IMR-90 (cell line): ENCODE measurements around the gene AHNAK2. TPM values are rescaled to one million over a fixed set of nuclear protein-coding genes. Genes with fewer than 3 reads are reported as not detected.

Source experiments
- ATAC-seq: fragments of 200-7000 bp; cut with Tn5 transposase; 2 replicates; pipeline ENCODE4 v1.9.1; 2020; ENCODE audit warnings: low read depth, mild to moderate bottlenecking, moderate library complexity
- BruUV-seq: library from RNA; stranded (reverse); fragments of 400-500 nt; replicated peaks from 2 replicates; lab custom pipeline; 2021; lab: Mats Ljungman, UMichigan
- CTCF ChIA-PET: fragments of 300-600 bp; formaldehyde crosslinking; extraction: SDS; loops from one replicate; lab custom pipeline; 2021; ENCODE audit warnings: antibody characterized with exemption; lab: Yijun Ruan, JAX
- POLR2A ChIA-PET: fragments of 300-600 bp; sonication (Branson Sonifier 250); formaldehyde crosslinking; loops from one replicate; lab custom pipeline; 2022; ENCODE audit warnings: antibody characterized with exemption; ENCODE audit not compliant: unreplicated experiment; lab: Charles Lee
- DNase-seq: peaks from one replicate; pipeline ENCODE4 v3.0.0; 2013
- H2AFZ ChIP-seq: replicated peaks from 2 replicates; pipeline ENCODE3; 2013; ENCODE audit warnings: low read length, mild to moderate bottlenecking; ENCODE audit not compliant: poor library complexity
- H2AK5ac ChIP-seq: 2 replicates; pipeline ENCODE4 v1.6.1; 2013; ENCODE audit warnings: low read depth, low read length, inconsistent platforms
- H2AK9ac ChIP-seq: replicated peaks from 2 replicates; pipeline ENCODE3; 2013; ENCODE audit warnings: mild to moderate bottlenecking, low read depth, low read length, moderate library complexity; ENCODE audit not compliant: poor library complexity
- H2BK120ac ChIP-seq: 2 replicates; pipeline ENCODE4 v1.6.1; 2013; ENCODE audit warnings: low read depth, low read length, inconsistent platforms
- H2BK15ac ChIP-seq: 3 replicates; pipeline ENCODE4 v1.6.1; 2013; ENCODE audit warnings: low read depth, low read length, inconsistent platforms
- H2BK20ac ChIP-seq: 2 replicates; pipeline ENCODE4 v1.6.1; 2013; ENCODE audit warnings: low read depth, mild to moderate bottlenecking, inconsistent platforms, low read length, moderate library complexity
- H2BK5ac ChIP-seq: 2 replicates; pipeline ENCODE4 v1.6.1; 2013; ENCODE audit warnings: mild to moderate bottlenecking, low read depth, low read length, inconsistent platforms; ENCODE audit not compliant: poor library complexity, severe bottlenecking
- H3K14ac ChIP-seq: replicated peaks from 2 replicates; pipeline ENCODE4 v1.6.1; 2013; ENCODE audit warnings: low read depth, low read length, inconsistent platforms
- H3K18ac ChIP-seq: 2 replicates; pipeline ENCODE4 v1.6.1; 2013; ENCODE audit warnings: low read depth, low read length, control low read depth
- H3K23ac ChIP-seq: 2 replicates; pipeline ENCODE4 v1.6.1; 2013; ENCODE audit warnings: low read depth, low read length, inconsistent platforms
- H3K27ac ChIP-seq: 2 replicates; pipeline ENCODE4 v1.5.1; 2013; ENCODE audit warnings: mild to moderate bottlenecking, control low read depth, low read length; ENCODE audit not compliant: insufficient read depth
- H3K27me3 ChIP-seq: 2 replicates; pipeline ENCODE4 v1.6.1; 2013; ENCODE audit warnings: low read length; ENCODE audit not compliant: control insufficient read depth, insufficient read depth
- H3K36me3 ChIP-seq: 2 replicates; pipeline ENCODE4 v1.6.1; 2013; ENCODE audit warnings: low read length, mixed read lengths; ENCODE audit not compliant: control insufficient read depth, insufficient read depth
- H3K4ac ChIP-seq: 2 replicates; pipeline ENCODE4 v1.6.1; 2013; ENCODE audit warnings: low read depth, low read length, inconsistent platforms
- H3K4me1 ChIP-seq: 2 replicates; pipeline ENCODE4 v1.6.1; 2013; ENCODE audit warnings: low read length, mixed read lengths; ENCODE audit not compliant: control insufficient read depth, insufficient read depth
- H3K4me2 ChIP-seq: 2 replicates; pipeline ENCODE4 v1.6.1; 2013; ENCODE audit warnings: low read depth, mild to moderate bottlenecking, control low read depth, low read length, moderate library complexity
- H3K4me3 ChIP-seq: 2 replicates; pipeline ENCODE4 v1.5.1; 2013; ENCODE audit warnings: low read depth, mild to moderate bottlenecking, control low read depth, low read length, moderate library complexity; ENCODE audit not compliant: insufficient read depth
- H3K56ac ChIP-seq: 2 replicates; pipeline ENCODE4 v1.6.1; 2013; ENCODE audit warnings: low read length, inconsistent platforms; ENCODE audit not compliant: insufficient read depth; ENCODE audit errors: extremely low read depth
- H3K79me1 ChIP-seq, 2 experiments: 2 replicates each; pipeline ENCODE4 v1.6.1; 2013; ENCODE audit warnings: low read length in 2 of 2, inconsistent platforms in 1 of 2, low read depth in 1 of 2
- H3K9ac ChIP-seq: 2 replicates; pipeline ENCODE4 v1.6.1; 2013; ENCODE audit warnings: low read depth, low read length, control low read depth
- H3K9me1 ChIP-seq: 2 replicates; pipeline ENCODE4 v1.6.1; 2013; ENCODE audit warnings: low read length, inconsistent platforms; ENCODE audit not compliant: insufficient read depth
- H3K9me3 ChIP-seq: 2 replicates; pipeline ENCODE4 v1.6.1; 2013; ENCODE audit warnings: low read length; ENCODE audit not compliant: control insufficient read depth, insufficient read depth
- H4K20me1 ChIP-seq: 2 replicates; pipeline ENCODE4 v1.6.1; 2013; ENCODE audit warnings: low read length, inconsistent platforms; ENCODE audit not compliant: insufficient read depth
- H4K5ac ChIP-seq: 2 replicates; pipeline ENCODE4 v1.6.1; 2013; ENCODE audit warnings: mild to moderate bottlenecking, low read depth, low read length, control low read depth
- H4K8ac ChIP-seq, 2 experiments: 2 replicates each; pipeline ENCODE4 v1.6.1; 2013; ENCODE audit warnings: low read depth in 2 of 2, low read length in 2 of 2, control low read depth in 1 of 2, inconsistent platforms in 1 of 2
- H4K91ac ChIP-seq: 2 replicates; pipeline ENCODE4 v1.6.1; 2013; ENCODE audit warnings: low read depth, low read length, inconsistent platforms; ENCODE audit not compliant: insufficient read depth
- BHLHE40 ChIP-seq: fragments of 150-350 bp; IDR thresholded peaks from 2 replicates; pipeline ENCODE4 v1.6.1; 2016; ENCODE audit warnings: mild to moderate bottlenecking, low read depth, low read length
- CEBPB ChIP-seq: IDR thresholded peaks from 2 replicates; pipeline ENCODE4 v1.6.1; 2012; ENCODE audit warnings: low read depth, low read length, improper control_type of control experiment
- CHD1 ChIP-seq: IDR thresholded peaks from 2 replicates; pipeline ENCODE4 v1.6.1; 2012; ENCODE audit warnings: low read depth, low read length, improper control_type of control experiment
- CTCF ChIP-seq: conservative IDR thresholded peaks from 2 replicates; pipeline ENCODE4 v1.5.1; 2012; ENCODE audit warnings: mild to moderate bottlenecking, low read depth, low read length, improper control_type of control experiment
- ELK1 ChIP-seq: fragments of 150-350 bp; IDR thresholded peaks from 2 replicates; pipeline ENCODE4 v1.6.1; 2016; ENCODE audit warnings: low read depth, mild to moderate bottlenecking, low read length, moderate library complexity, borderline replicate concordance
- FOS ChIP-seq: fragments of 150-350 bp; IDR thresholded peaks from 2 replicates; pipeline ENCODE4 v1.6.1; 2016; ENCODE audit warnings: low read depth, low read length
- MAFK ChIP-seq: IDR thresholded peaks from 2 replicates; pipeline ENCODE4 v1.6.1; 2012; ENCODE audit warnings: low read depth, low read length, improper control_type of control experiment
- MAZ ChIP-seq: IDR thresholded peaks from 2 replicates; pipeline ENCODE4 v1.6.1; 2012; ENCODE audit warnings: low read depth, mild to moderate bottlenecking, low read length, improper control_type of control experiment, moderate library complexity, borderline replicate concordance
- MXI1 ChIP-seq: IDR thresholded peaks from 2 replicates; pipeline ENCODE4 v1.6.1; 2012; ENCODE audit warnings: low read depth, mild to moderate bottlenecking, low read length, moderate library complexity, borderline replicate concordance
- NFE2L2 ChIP-seq: fragments of 150-350 bp; IDR thresholded peaks from 2 replicates; pipeline ENCODE4 v1.6.1; 2016; ENCODE audit warnings: low read depth, mild to moderate bottlenecking, low read length
- POLR2A ChIP-seq: IDR thresholded peaks from 2 replicates; pipeline ENCODE4 v1.6.1; 2012; ENCODE audit warnings: mild to moderate bottlenecking, low read depth, low read length
- RAD21 ChIP-seq: IDR thresholded peaks from 2 replicates; pipeline ENCODE4 v1.6.1; 2012; ENCODE audit warnings: low read length, improper control_type of control experiment
- RCOR1 ChIP-seq: IDR thresholded peaks from 2 replicates; pipeline ENCODE4 v1.6.1; 2012; ENCODE audit warnings: mild to moderate bottlenecking, low read length, improper control_type of control experiment; ENCODE audit not compliant: insufficient replicate concordance
- RFX5 ChIP-seq: IDR thresholded peaks from 2 replicates; pipeline ENCODE4 v1.8.0; 2012; ENCODE audit warnings: low read depth, mild to moderate bottlenecking, low read length, moderate library complexity
- SMC3 ChIP-seq: fragments of 150-350 bp; IDR thresholded peaks from 2 replicates; pipeline ENCODE4 v1.6.1; 2016; ENCODE audit warnings: low read depth, mild to moderate bottlenecking, antibody characterized with exemption, low read length, moderate library complexity
- USF2 ChIP-seq: fragments of 150-350 bp; IDR thresholded peaks from 2 replicates; pipeline ENCODE4 v1.6.1; 2017; ENCODE audit warnings: mild to moderate bottlenecking, antibody characterized with exemption, low read length, low read depth
- WGBS, 2 experiments: methylation state at CpG; one replicate each; pipeline versions ENCODE4 v1.1.5 to v1.1.7; 2013; ENCODE audit warnings: missing lambda C conversion rate in 2 of 2; ENCODE audit not compliant: insufficient read length in 1 of 2; ENCODE audit errors: extremely low coverage in 2 of 2; 5-methylcytosine and 5-hydroxymethylcytosine counted together
- dilution Hi-C: fragments of 300-500 bp; cut with HindIII; formaldehyde crosslinking; loops from one replicate; pipeline ENCODE4 v1.14.3; 2018; ENCODE audit warnings: low sequenced_read_pairs; ENCODE audit not compliant: unreplicated experiment
- in situ Hi-C: fragments of 300-500 bp; cut with MboI; formaldehyde crosslinking; loops from 3 replicates; pipeline ENCODE4 v1.14.3; 2019; ENCODE audit warnings: low sequenced_read_pairs, inconsistent platforms, mixed read lengths
- intact Hi-C: fragments of 100-400 bp; cut with micrococcal nuclease; formaldehyde crosslinking; loops from 2 replicates; pipeline ENCODE4 v1.10.0; 2022
- polyA plus RNA-seq, 3 experiments: library from polyadenylated mRNA; depleted of rRNA; stranded (reverse); fragments of >200 nt; gene quantifications; 2 replicates each; pipeline ENCODE4 v1.2.3, GENCODE V29; 2012; ENCODE audit warnings: low replicate concordance in 1 of 3
- total RNA-seq: library from RNA; depleted of rRNA; stranded (reverse); fragments of >200 nt; gene quantifications from 2 replicates; pipeline ENCODE4 v1.2.3, GENCODE V29; 2012

Gene AHNAK2
- total and polyA plus RNA-seq, 2 of the 4 experiments (the other 2 are of a cell fraction) = 2.6 to 7.9 TPM

- WGBS, 2 experiments = 60% methylated on average over 1 of the region's 13 CpGs; no CpG with 5 or more reads in 1 of the 2 experiments
- ATAC-seq (no peak), DNase-seq (no peak)
- peak overlapping the region; percentile 86 for H3K4ac ChIP-seq
- peak overlapping the region; percentile 63 for H3K23ac ChIP-seq
- CTCF ChIA-PET = interaction anchor here (0.5 to 4.1 kb wide), 4 partner anchors 64 to 72 kb away, joined by 3 to 21 read pairs (median 5); no protein-coding TSS in a partner anchor
- 0 out of 2 replicates have a peak, but pooled peaks cover 3% of the 10 kb centered on the region for H4K20me1 ChIP-seq
- H2BK15ac ChIP-seq = peak overlapping the region; percentile 77; the same call in 1 of the 3 replicates
- peak overlapping the region; percentile 11 for H2BK20ac ChIP-seq
- H4K8ac ChIP-seq = peak overlapping the region; percentile 19 to 81
- TF ChIP-seq CTCF (no peak), RFX5 (no peak), MXI1 (no peak), BHLHE40 (no peak), RCOR1 (no peak), POLR2A (no peak), CHD1 (no peak), USF2 (no peak), NFE2L2 (no peak), MAZ (no peak), FOS (no peak), MAFK (no peak), SMC3 (no peak), RAD21 (no peak), ELK1 (no peak), CEBPB (no peak)
- peaks cover 11% of the 10 kb centered on the region for H3K9me1 ChIP-seq
- H3K4me2 ChIP-seq = peak overlapping the region; percentile 81
- POLR2A ChIA-PET = no interaction called here
- H3K56ac ChIP-seq = no peak overlapping the region
- no peaks in the 10 kb centered on the region for H3K27me3 ChIP-seq
- peak overlapping the region; percentile 52 for H2AK9ac ChIP-seq
- peak overlapping the region; percentile 25 for H4K5ac ChIP-seq
- peak overlapping the region; percentile 67; the same call in 1 of the 2 replicates for H3K14ac ChIP-seq
- H2AK5ac ChIP-seq = peak overlapping the region; percentile 75
- H3K18ac ChIP-seq = peak overlapping the region; percentile 13; the same call in 1 of the 2 replicates
- H3K4me1 ChIP-seq = peaks cover 37% of the 10 kb centered on the region
- peak overlapping the region; percentile 65 for H2BK120ac ChIP-seq
- in situ Hi-C loops (loop anchor here (5.0 kb wide), 2 partner anchors 37 to 73 kb away; no protein-coding TSS in a partner anchor), intact Hi-C loops (loop anchor here (2.0 to 5.0 kb wide), 2 partner anchors 42 to 113 kb away; no protein-coding TSS in a partner anchor), dilution Hi-C loops (no loop called here)
- peak overlapping the region; percentile 71 for H2AFZ ChIP-seq
- H3K79me1 ChIP-seq = peaks cover 0 to 16% of the 10 kb centered on the region in 2 experiments; a peak in 1 of 4 replicates
- H3K4me3 ChIP-seq = no peak overlapping the region
- H3K27ac ChIP-seq = peak overlapping the region; percentile 63
- peak overlapping the region; percentile 29 for H2BK5ac ChIP-seq
- H4K91ac ChIP-seq = peak overlapping the region; percentile 62
- peak overlapping the region; percentile 40; the same call in 1 of the 2 replicates for H3K9ac ChIP-seq
- BruUV-seq = no TSS peak
- H3K9me3 ChIP-seq = no peaks in the 10 kb centered on the region
- H3K36me3 ChIP-seq = no peaks in the 10 kb centered on the region
These were observed 4.0 kb downstream of the AHNAK2 start for GRCh38 chr14:104974146-104974541.
